Measurements from ENCODE around the gene RBBP8.
A peak's percentile ranks its signal among the peaks of the same experiment; 100 is the strongest.
"Not testable (repeated sequence)": the region's sequence is repeated elsewhere in the genome, so short reads cannot be mapped to it uniquely, and the experiment has no call there.

The RBBP8 gene

GRCh38 chr18:22933206-22933965 lies at the start of gene RBBP8:
TSS of gene RBBP8 (plus strand) at chr18:22933328. CDS start at chr18:22936852, 3,524 bp downstream.
- intact Hi-C loops (cut with DNase I), result loop anchor here (5.0 kb wide), 1 partner anchor 49 kb away; no protein-coding TSS in a partner anchor
- peak; percentile 66 to 97 (median 82) for DNase-seq

DNA sequence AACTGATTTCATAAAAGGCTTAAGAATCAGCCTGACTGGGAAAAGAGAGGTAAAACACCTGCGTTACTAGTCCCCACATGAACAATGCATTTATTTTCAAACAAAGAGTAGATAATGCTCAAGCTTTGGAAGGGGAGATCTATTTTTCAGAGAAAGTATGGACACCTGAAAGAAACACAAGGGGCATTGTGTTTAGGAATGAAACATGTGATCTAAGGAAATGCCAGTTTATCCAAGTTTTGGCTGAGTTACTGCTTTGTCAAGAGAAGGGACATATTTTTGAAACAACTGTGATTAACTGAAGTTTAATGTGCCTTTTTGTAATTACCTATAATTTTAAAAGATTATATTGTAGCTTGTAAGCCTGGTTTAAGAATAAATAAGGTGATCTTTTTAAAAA lies 49.3 kb upstream of the RBBP8 start:
- DNase-seq, result no peak
- intact Hi-C loops (cut with DNase I), result no loop called here

- intact Hi-C loops (cut with DNase I), result not testable (repeated sequence)
- peak in 1 of 10 donors; percentile 46 for DNase-seq
Measured at GRCh38 chr18:22885694-22886093, 47.4 kb upstream of the RBBP8 start.

DNA sequence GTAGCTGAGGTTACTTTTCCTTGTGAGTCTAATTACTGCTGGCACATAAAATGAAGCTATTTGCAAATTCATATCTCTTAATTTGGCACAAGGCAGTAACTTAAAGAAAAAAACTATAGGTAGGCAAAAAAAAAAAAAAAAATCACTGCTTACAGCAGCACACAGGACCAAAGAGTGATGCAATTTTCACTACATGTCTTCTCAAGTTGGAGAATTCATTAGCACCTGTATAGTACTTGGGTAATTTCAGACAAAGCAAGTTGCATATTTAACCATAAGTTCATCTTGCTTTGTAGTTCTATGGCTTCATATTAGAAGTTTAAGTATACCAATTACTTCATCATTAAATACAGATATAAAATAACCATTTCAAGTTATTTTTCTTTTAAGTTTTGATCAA lies 33.7 kb upstream of the RBBP8 start:
- no peak for DNase-seq
- intact Hi-C loops (cut with DNase I), result no loop called here

DNA sequence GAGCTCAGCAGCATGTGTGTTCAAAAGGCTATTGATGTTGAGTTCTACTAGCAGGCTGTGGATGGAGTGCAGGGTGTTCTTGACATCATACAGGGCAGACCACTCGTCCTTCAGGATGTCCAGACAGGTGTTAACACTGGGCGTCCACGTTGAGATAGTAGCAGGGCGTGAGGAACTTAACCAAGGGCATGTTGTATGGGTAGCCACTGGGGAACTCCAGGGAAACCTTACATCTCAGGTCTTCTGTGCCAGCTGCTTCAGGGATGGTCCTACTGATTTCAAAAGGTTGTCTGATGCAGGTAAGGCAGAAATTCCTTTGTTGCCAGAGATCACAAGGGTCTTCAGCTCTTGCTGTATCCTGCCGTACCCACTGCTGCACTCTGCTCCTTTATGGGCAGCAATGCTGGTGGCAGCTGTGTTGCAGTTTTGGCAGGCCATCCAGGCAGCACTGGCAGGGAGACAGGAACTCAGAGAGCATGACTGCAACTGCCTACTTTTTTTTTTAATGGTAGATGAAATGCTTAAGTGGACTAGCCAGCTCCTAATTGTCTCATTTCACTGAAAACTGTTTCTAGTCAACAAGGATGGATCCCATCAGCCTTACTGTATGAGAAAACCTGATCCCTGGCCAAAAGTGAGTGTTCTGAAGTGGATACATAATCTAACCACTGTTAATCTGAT lies 32.4 kb upstream of the RBBP8 start:
- DNase-seq, result peak in 5 of 10 donors; percentile 6 to 79 (median 24)
- intact Hi-C loops (cut with DNase I), result no loop called here

DNA sequence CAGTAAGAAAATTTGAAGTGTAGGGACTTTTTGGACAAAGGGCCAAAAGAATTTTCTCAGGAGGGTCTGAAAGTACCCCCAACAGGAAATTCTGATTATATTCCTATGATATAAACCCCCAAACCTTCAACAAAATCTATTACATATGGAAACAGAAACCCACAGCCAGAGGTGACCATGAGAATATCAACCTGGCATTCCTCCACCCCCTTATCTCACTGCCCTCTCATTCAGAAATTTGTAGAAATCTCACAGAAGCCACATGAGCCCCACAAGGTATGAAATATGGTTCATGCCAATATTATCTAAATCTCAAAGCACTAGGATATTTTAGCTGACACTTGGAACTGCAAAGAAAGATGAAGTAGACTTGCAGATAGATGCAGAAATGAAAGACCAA lies 31.0 kb upstream of the RBBP8 start:
- intact Hi-C loops (cut with DNase I), result no loop called here
- DNase-seq, result no peak

- intact Hi-C loops (cut with DNase I); DNase-seq: not testable (repeated sequence)
Measured at GRCh38 chr18:22903248-22903647, 29.9 kb upstream of the RBBP8 start.

- intact Hi-C loops (cut with DNase I), result no loop called here
- DNase-seq, result no peak
Measured at GRCh38 chr18:22912149-22912548, 21.0 kb upstream of the RBBP8 start.

GRCh38 chr18:22912835-22913234 lies 20.3 kb upstream of the RBBP8 start:
- intact Hi-C loops (cut with DNase I), result no loop called here
- no peak for DNase-seq

GRCh38 chr18:22913861-22914260 lies 19.3 kb upstream of the RBBP8 start:
- DNase-seq, result no peak
- intact Hi-C loops (cut with DNase I), result no loop called here

- no peak for DNase-seq
- intact Hi-C loops (cut with DNase I), result no loop called here
Measured at GRCh38 chr18:22914633-22915032, 18.5 kb upstream of the RBBP8 start.

DNA sequence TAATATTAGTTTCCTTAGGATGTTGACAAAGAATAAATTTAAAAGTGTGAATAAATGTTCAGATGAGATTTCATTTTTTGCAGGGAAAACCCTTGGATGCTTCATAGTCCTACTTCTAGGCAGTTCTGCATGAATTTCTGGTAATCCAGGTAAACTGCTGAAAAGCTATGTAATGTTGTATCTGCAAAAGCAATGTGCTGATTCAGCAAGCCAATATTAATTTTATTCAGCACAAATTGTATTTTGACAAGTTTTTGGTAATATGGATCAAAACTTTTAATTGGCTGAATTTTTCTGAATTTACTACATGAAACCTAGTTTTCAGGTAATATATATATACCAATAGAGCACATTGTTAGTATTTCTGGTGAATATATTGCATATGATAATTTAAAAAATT lies 17.8 kb upstream of the RBBP8 start:
- intact Hi-C loops (cut with DNase I), result no loop called here

GRCh38 chr18:22921772-22922171 lies 11.4 kb upstream of the RBBP8 start:
- no peak for DNase-seq

More for the DNA sequence above, 17.8 kb upstream of the RBBP8 start:
- DNase-seq, result no peak

GRCh38 chr18:22924589-22924988 lies 8.5 kb upstream of the RBBP8 start:
- intact Hi-C loops (cut with DNase I), result no loop called here

More at GRCh38 chr18:22921772-22922171, 11.4 kb upstream of the RBBP8 start:
- intact Hi-C loops (cut with DNase I), result no loop called here

GRCh38 chr18:22926454-22926853 lies 6.7 kb upstream of the RBBP8 start:
- DNase-seq, result no peak
- intact Hi-C loops (cut with DNase I), result no loop called here

More at GRCh38 chr18:22924589-22924988, 8.5 kb upstream of the RBBP8 start:
- no peak for DNase-seq

- intact Hi-C loops (cut with DNase I), result no loop called here
Measured at GRCh38 chr18:22928339-22928738, 4.8 kb upstream of the RBBP8 start.

GRCh38 chr18:22930089-22930713 lies 2.9 kb upstream of the RBBP8 start:
- intact Hi-C loops (cut with DNase I), result loop anchor here (5.0 kb wide), 1 partner anchor 52 kb away; no protein-coding TSS in a partner anchor
- peak in 9 of 10 donors; percentile 43 to 94 (median 74) for DNase-seq

More at GRCh38 chr18:22928339-22928738, 4.8 kb upstream of the RBBP8 start:
- DNase-seq, result no peak

GRCh38 chr18:22932885-22933205 lies 283 bp upstream of the RBBP8 start:
- intact Hi-C loops (cut with DNase I), result loop anchor here (5.0 kb wide), 1 partner anchor 49 kb away; no protein-coding TSS in a partner anchor
- no peak for DNase-seq

DNA sequence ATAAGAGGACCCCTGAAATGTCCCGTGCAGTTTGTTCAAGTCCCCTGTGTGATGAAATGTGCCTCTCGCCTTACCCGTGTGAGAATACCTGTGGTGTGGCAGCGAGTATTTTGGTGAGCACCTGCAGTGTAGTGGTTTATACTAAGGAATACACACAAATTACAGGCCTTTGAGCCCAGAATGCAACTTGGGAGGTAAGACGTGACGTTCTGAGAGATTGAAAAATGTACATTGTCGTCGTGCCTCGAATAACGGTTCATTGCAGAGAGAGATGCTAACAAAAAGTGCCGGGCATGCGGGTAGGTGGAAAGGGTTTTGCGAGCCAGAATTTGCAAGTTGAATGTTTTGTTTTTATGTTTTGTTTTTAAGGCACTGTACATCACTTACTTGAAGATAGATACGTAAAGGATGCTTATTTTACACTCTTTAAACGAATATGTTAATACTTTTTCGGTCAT lies 867 bp downstream of the RBBP8 start:
- intact Hi-C loops (cut with DNase I), result loop anchor here (5.0 kb wide), 1 partner anchor 48 kb away; no protein-coding TSS in a partner anchor
- DNase-seq, result no peak

DNA sequence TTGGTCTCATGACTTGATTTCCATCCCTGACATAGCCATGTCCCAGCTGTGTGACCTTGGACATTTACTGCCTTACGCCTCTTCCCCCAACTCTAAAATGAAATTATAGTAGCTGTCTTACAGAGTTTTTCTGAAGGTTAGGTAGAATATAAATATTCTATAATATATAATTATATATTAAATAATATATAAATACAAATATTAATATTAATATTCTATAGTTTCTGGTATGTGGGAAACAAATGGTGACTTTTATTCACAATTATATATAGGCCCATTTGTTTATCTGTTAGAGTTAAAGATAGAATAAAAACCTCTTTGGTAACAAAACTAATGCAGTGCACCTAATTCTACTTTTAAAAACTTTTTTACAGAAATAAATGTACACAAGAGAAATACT lies 1.7 kb downstream of the RBBP8 start:
- intact Hi-C loops (cut with DNase I), result loop anchor here (5.0 kb wide), 1 partner anchor 48 kb away; no protein-coding TSS in a partner anchor

GRCh38 chr18:22935431-22935830 lies 2.3 kb downstream of the RBBP8 start:
- intact Hi-C loops (cut with DNase I), result no loop called here
- no peak for DNase-seq

More for the DNA sequence above, 1.7 kb downstream of the RBBP8 start:
- no peak for DNase-seq

Measured in posterior cingulate gyrus (tissue), 11 donors.